Mucosa of gallbladder (tissue), 1 donor: ENCODE measurements around the gene FN1. TPM values are rescaled to one million over a fixed set of nuclear protein-coding genes. Genes with fewer than 3 reads are reported as not detected.
"Not testable (repeated sequence)": the region's sequence is repeated elsewhere in the genome, so short reads cannot be mapped to it uniquely, and the experiment has no call there.

Experiments
- DNase-seq: peaks from one replicate; pipeline ENCODE4 v3.0.0-alpha.2; 2020; ENCODE audit warnings: low spot score
- total RNA-seq: library from RNA; stranded (reverse); gene quantifications from one replicate; pipeline ENCODE4 v1.2.1, GENCODE V29; 2021
- donor health status: DM: no; HTN: no; CAD: no.

FN1 gene
- total RNA-seq, 1 donor from 2014 or later = 157 TPM

GRCh38 chr2:215422676-215423075 is 13.2 kb downstream of the FN1 start:
- DNase-seq = no peak

GRCh38 chr2:215421859-215422461 is 13.9 kb downstream of the FN1 start:
- no peak for DNase-seq

- no peak for DNase-seq
Observed at GRCh38 chr2:215420471-215420935, 15.4 kb downstream of the FN1 start.

GRCh38 chr2:215419769-215420470 is 15.9 kb downstream of the FN1 start:
- DNase-seq = no peak

GRCh38 chr2:215419113-215419512 is 16.8 kb downstream of the FN1 start:
- no peak for DNase-seq

- DNase-seq = no peak
Observed at GRCh38 chr2:215418064-215418963, 17.6 kb downstream of the FN1 start.

GRCh38 chr2:215417400-215417951 is 18.4 kb downstream of the FN1 start:
- DNase-seq = no peak

GRCh38 chr2:215416656-215417055 is 19.2 kb downstream of the FN1 start:
- no peak for DNase-seq

- DNase-seq = no peak
Observed at GRCh38 chr2:215415820-215416577, 19.9 kb downstream of the FN1 start.

GRCh38 chr2:215415218-215415617 is 20.6 kb downstream of the FN1 start:
- no peak for DNase-seq

- no peak for DNase-seq
Observed at GRCh38 chr2:215414674-215415073, 21.2 kb downstream of the FN1 start.

GRCh38 chr2:215413974-215414373 is 21.9 kb downstream of the FN1 start:
- DNase-seq = no peak

- DNase-seq = no peak
Observed at GRCh38 chr2:215413484-215413777, 22.4 kb downstream of the FN1 start.

- no peak for DNase-seq
Observed at GRCh38 chr2:215411941-215412743, 23.7 kb downstream of the FN1 start.

- no peak for DNase-seq
Observed at GRCh38 chr2:215410932-215411285, 25.0 kb downstream of the FN1 start.

GRCh38 chr2:215410181-215410931 is 25.5 kb downstream of the FN1 start:
- DNase-seq = not testable (repeated sequence)

- no peak for DNase-seq
Observed at GRCh38 chr2:215409331-215410127, 26.3 kb downstream of the FN1 start.

GRCh38 chr2:215408441-215408840 is 27.4 kb downstream of the FN1 start:
- DNase-seq = not testable (repeated sequence)

GRCh38 chr2:215407590-215408264 is 28.1 kb downstream of the FN1 start:
- DNase-seq = no peak
